Glutamatergic neuron (in vitro differentiated cells): ENCODE data around the gene SDSL. TPM values are rescaled to one million over a fixed set of nuclear protein-coding genes. Genes with fewer than 3 reads are reported as not detected.
A peak's percentile ranks its signal among the peaks of the same experiment; 100 is the strongest.

Source experiments
- DNase-seq: peaks from one replicate; pipeline ENCODE4 v3.0.0; 2022
- H3K27ac Mint-ChIP-seq: one replicate; pipeline ENCODE4 v1.8.0; 2020; ENCODE audit warnings: mild to moderate bottlenecking, mixed read lengths, inconsistent platforms; ENCODE audit not compliant: unreplicated experiment
- H3K27me3 Mint-ChIP-seq: one replicate; pipeline ENCODE4 v1.8.0; 2020; ENCODE audit warnings: mild to moderate bottlenecking, moderate library complexity, mixed read lengths, inconsistent platforms; ENCODE audit not compliant: unreplicated experiment
- H3K36me3 Mint-ChIP-seq: one replicate; pipeline ENCODE4 v1.8.0; 2020; ENCODE audit warnings: mild to moderate bottlenecking, mixed read lengths, inconsistent platforms; ENCODE audit not compliant: unreplicated experiment
- H3K4me1 Mint-ChIP-seq: one replicate; pipeline ENCODE4 v1.8.0; 2020; ENCODE audit warnings: mild to moderate bottlenecking, low read depth, mixed read lengths, inconsistent platforms; ENCODE audit not compliant: unreplicated experiment
- H3K4me3 Mint-ChIP-seq: one replicate; pipeline ENCODE4 v1.8.0; 2020; ENCODE audit warnings: mild to moderate bottlenecking, mixed read lengths, inconsistent platforms; ENCODE audit not compliant: unreplicated experiment
- H3K9me3 Mint-ChIP-seq: one replicate; pipeline ENCODE4 v1.8.0; 2020; ENCODE audit warnings: mild to moderate bottlenecking, moderate library complexity, mixed read lengths, inconsistent platforms; ENCODE audit not compliant: unreplicated experiment
- total RNA-seq: library from RNA; stranded (reverse); fragmentation: NEBNext Ultra II Directional; extraction: Animal tissue kit (Norgen Biotek cat#: 25700); gene quantifications from one replicate; pipeline ENCODE4 v1.2.1, GENCODE V29; 2021; ENCODE audit not compliant: unreplicated experiment
- TF ChIP-seq, protein P1 (sequence below): fragments of 200-600 bp; sonication (generic); IDR thresholded peaks from one replicate; pipeline ENCODE4 v1.5.0; 2021; ENCODE audit not compliant: partially characterized antibody, unreplicated experiment

SDSL gene
- total RNA-seq, 1 donor from 2014 or later = 0.74 TPM

DNA sequence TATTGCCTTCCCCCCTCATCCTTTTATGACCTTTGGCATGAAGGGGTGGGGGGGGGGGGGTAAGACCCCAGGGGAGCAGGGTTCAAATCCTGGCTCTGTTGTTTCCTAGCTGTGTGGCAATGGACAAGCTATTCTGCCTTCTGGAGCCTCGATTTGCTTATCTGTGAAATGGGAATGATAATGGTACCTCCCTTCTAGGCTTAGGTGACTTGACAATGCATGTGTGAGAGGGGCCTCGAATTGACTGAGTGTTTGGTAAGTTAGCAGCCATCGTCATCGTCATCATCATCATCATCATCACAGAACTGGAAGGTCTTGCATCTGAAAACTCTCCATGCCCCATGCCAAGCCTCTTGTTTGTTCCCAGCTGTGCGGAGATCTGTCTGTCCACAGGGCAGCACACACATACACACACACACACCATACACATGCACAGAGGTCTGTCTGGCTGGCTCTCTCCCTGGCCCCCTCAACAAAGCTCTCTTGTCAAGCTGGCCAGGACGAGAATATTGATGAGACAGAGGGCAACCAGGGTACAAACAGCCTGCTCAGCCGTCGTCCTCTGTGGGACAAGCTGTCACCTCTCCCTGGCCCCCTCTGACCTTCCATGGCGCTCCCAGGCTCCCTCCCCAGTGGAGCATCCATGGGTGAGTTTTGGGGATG, 12.6 kb upstream of the SDSL start:
- Mint-ChIP-seq H3K4me1 (no peaks in the 10 kb centered on the region), H3K36me3 (no peaks in the 10 kb centered on the region), H3K4me3 (no peak overlapping the region), H3K27ac (no peak overlapping the region), H3K9me3 (peaks cover 3% of the 10 kb centered on the region), H3K27me3 (peaks cover 3% of the 10 kb centered on the region)
- TF ChIP-seq, protein P1, sequence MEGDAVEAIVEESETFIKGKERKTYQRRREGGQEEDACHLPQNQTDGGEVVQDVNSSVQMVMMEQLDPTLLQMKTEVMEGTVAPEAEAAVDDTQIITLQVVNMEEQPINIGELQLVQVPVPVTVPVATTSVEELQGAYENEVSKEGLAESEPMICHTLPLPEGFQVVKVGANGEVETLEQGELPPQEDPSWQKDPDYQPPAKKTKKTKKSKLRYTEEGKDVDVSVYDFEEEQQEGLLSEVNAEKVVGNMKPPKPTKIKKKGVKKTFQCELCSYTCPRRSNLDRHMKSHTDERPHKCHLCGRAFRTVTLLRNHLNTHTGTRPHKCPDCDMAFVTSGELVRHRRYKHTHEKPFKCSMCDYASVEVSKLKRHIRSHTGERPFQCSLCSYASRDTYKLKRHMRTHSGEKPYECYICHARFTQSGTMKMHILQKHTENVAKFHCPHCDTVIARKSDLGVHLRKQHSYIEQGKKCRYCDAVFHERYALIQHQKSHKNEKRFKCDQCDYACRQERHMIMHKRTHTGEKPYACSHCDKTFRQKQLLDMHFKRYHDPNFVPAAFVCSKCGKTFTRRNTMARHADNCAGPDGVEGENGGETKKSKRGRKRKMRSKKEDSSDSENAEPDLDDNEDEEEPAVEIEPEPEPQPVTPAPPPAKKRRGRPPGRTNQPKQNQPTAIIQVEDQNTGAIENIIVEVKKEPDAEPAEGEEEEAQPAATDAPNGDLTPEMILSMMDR = no peak
- DNase-seq = no peak

DNA sequence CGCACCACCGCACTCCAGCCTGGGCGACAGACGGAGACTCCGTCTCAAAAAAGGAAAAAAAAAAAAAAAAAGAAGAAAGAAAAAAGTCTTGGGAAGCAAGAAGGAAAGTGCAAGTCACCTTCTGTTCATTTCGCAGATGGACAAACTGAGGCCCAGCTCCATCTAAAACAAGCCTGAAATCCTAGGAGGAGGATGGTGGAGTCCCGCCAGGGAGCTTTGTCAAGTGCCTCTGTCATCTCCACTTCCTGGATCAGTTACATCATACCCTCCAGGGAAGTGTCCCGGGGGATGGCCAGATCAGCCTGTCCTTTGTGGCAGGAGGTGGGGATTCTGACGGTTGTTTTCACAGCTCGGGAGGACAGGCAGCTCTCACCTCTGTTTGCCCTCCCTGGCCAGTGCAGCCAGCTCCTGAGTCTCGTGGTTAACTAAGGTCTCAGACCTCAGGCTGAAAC, 8.7 kb upstream of the SDSL start:
- TF ChIP-seq, protein P1 = no peak
- DNase-seq = peak; percentile 64
- Mint-ChIP-seq H3K27ac (no peak overlapping the region), H3K9me3 (peaks cover 8% of the 10 kb centered on the region), H3K27me3 (peaks cover 6% of the 10 kb centered on the region), H3K36me3 (no peaks in the 10 kb centered on the region), H3K4me1 (peaks cover 2% of the 10 kb centered on the region), H3K4me3 (no peak overlapping the region)

DNA sequence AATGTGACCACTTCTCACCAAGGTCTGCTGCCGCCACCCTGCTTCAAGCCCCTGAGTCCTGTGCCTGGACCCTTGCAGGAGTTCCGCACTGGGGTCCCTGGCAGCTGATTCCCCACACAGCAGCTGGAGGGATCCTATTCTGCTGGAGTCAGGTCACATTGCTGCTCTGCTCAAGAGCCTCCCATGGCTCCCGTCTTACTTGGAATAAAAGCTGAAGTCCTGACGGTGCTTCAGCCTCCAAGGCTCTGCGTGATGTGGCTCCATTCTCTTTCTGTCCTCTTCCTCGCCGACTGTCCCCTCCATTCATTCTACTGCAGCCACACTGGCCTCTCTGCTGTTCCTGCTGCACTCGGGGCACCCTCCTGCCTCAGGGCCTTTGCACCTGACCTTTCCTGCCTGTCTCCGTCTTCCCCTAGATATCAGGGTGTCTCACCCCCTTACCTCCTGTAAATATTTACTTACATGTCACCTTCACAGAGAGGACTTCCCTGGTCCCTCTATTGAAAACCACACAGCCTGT, 7.6 kb upstream of the SDSL start:
- DNase-seq = no peak
- Mint-ChIP-seq H3K36me3 (no peaks in the 10 kb centered on the region), H3K4me1 (peaks cover 2% of the 10 kb centered on the region), H3K9me3 (peaks cover 8% of the 10 kb centered on the region), H3K27me3 (peaks cover 6% of the 10 kb centered on the region), H3K27ac (no peak overlapping the region), H3K4me3 (no peak overlapping the region)
- TF ChIP-seq, protein P1 = no peak

DNA sequence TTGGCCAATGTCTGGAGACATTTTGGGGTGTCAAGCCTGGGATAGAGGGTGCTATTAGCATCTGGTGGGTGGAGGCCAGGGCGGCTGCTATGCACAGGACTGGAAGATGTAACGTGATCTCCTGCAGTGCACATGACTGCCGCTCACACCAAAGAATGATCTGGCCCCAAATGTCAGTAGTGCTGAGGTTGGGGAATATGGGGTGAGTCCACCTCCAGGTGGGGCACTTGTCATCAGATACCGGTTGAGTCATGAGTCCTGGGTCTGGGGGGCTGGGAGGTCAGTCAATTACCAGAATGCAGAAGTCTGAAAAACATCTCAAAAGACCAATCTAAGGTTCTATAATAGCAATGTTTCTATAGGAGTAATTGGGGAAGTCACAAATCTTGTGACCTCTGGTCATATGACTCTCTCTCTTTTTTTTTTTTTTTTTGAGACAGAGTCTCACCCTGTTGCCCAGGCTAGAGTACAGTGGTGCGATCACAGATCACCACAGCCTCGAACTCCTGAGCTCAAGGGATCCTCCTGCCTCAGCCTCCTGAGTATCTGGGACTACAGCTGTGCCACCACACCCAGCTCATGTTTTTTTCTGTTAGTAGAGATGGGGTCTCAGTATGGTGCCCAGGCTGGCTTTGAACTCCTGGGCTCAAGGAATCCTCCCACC, 6.0 kb upstream of the SDSL start:
- Mint-ChIP-seq H3K27me3 (peaks cover 9% of the 10 kb centered on the region), H3K27ac (no peak overlapping the region), H3K36me3 (no peaks in the 10 kb centered on the region), H3K9me3 (peaks cover 8% of the 10 kb centered on the region), H3K4me3 (no peak overlapping the region), H3K4me1 (peaks cover 2% of the 10 kb centered on the region)
- DNase-seq = no peak
- TF ChIP-seq, protein P1 = no peak
